HEK293T (cell line): ENCODE measurements around the gene LRRC71.
A peak's percentile ranks its signal among the peaks of the same experiment; 100 is the strongest.

Experiments used
- CTCF ChIA-PET: fragments of 350-600 bp; formaldehyde crosslinking; extraction: SDS; loops from one replicate; lab custom pipeline; 2021; ENCODE audit warnings: antibody characterized with exemption, inconsistent platforms; lab: Yijun Ruan, JAX
- POLR2A ChIA-PET: fragments of 350-600 bp; formaldehyde crosslinking; extraction: SDS; loops from one replicate; lab custom pipeline; 2020; ENCODE audit warnings: antibody characterized with exemption, inconsistent platforms; lab: Yijun Ruan, JAX
- DNase-seq: peaks from one replicate; pipeline ENCODE4 v3.0.0; 2012; ENCODE audit warnings: mixed read lengths; ENCODE audit errors: extremely low spot score
- ARNT ChIP-seq: fragments of 450-650 bp; IDR thresholded peaks from 2 replicates; pipeline ENCODE4 v1.6.1; 2017; ENCODE audit warnings: mild to moderate bottlenecking
- BHLHE40 ChIP-seq: fragments of 450-650 bp; IDR thresholded peaks from 2 replicates; pipeline ENCODE4 v1.6.1; 2016; ENCODE audit warnings: mild to moderate bottlenecking, moderate library complexity, borderline replicate concordance
- CTBP1 ChIP-seq: fragments of 450-650 bp; IDR thresholded peaks from 2 replicates; pipeline ENCODE4 v1.6.1; 2016; ENCODE audit warnings: borderline replicate concordance
- ELF4 ChIP-seq: fragments of 450-650 bp; IDR thresholded peaks from 2 replicates; pipeline ENCODE4 v1.6.1; 2017; ENCODE audit warnings: antibody characterized with exemption
- FOXA1 ChIP-seq: fragments of 450-650 bp; IDR thresholded peaks from 2 replicates; pipeline ENCODE4 v1.6.1; 2016; ENCODE audit warnings: mild to moderate bottlenecking
- FOXK2 ChIP-seq: fragments of 450-650 bp; IDR thresholded peaks from 2 replicates; pipeline ENCODE4 v1.6.1; 2016; ENCODE audit warnings: mild to moderate bottlenecking
- FOXM1 ChIP-seq: fragments of 450-650 bp; IDR thresholded peaks from 2 replicates; pipeline ENCODE4 v1.6.1; 2017; ENCODE audit warnings: mild to moderate bottlenecking, borderline replicate concordance
- HDGF ChIP-seq: fragments of 450-650 bp; IDR thresholded peaks from 2 replicates; pipeline ENCODE4 v1.6.1; 2017; ENCODE audit warnings: antibody characterized with exemption, borderline replicate concordance
- L3MBTL2 ChIP-seq: fragments of 450-650 bp; conservative IDR thresholded peaks from 2 replicates; pipeline ENCODE4 v1.6.1; 2016; ENCODE audit warnings: mild to moderate bottlenecking
- LEF1 ChIP-seq: fragments of 450-650 bp; IDR thresholded peaks from 2 replicates; pipeline ENCODE4 v1.6.1; 2017; ENCODE audit warnings: mild to moderate bottlenecking, borderline replicate concordance
- NFRKB ChIP-seq: fragments of 450-650 bp; IDR thresholded peaks from 2 replicates; pipeline ENCODE4 v1.6.1; 2016; ENCODE audit warnings: mild to moderate bottlenecking, moderate library complexity
- SP1 ChIP-seq: fragments of 450-650 bp; IDR thresholded peaks from 2 replicates; pipeline ENCODE4 v1.6.1; 2017
- SUZ12 ChIP-seq: fragments of 450-650 bp; IDR thresholded peaks from 2 replicates; pipeline ENCODE4 v1.6.1; 2016; ENCODE audit warnings: mild to moderate bottlenecking
- TARDBP ChIP-seq: fragments of 450-650 bp; IDR thresholded peaks from 2 replicates; pipeline ENCODE4 v1.6.1; 2016
- ZNF384 ChIP-seq: fragments of 450-650 bp; IDR thresholded peaks from 2 replicates; pipeline ENCODE4 v1.6.1; 2016
- TF ChIP-seq, protein P1 (sequence below): fragments of 450-650 bp; IDR thresholded peaks from 2 replicates; pipeline ENCODE4 v1.6.1; 2016

LRRC71 gene

DNA sequence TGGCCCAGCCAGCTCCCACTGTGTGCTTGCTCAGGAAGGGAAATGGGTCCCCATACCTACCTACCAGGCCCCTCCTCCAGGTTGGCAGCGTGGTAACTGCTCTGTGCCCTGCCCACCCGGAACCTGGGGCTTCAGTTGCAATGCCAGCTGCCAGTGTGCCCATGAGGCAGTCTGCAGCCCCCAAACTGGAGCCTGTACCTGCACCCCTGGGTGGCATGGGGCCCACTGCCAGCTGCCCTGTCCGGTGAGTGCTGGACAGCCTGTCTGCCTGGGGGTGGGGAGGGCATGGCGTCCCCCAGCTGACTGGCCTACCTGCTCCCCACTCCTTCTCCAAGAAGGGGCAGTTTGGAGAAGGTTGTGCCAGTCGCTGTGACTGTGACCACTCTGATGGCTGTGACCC is 10.8 kb upstream of the LRRC71 start:
- no peak for DNase-seq
- TF ChIP-seq L3MBTL2 (no peak), ARNT (no peak), LEF1 (no peak), HDGF (no peak), NFRKB (no peak), ZNF384 (no peak), SP1 (no peak), FOXK2 (no peak), FOXA1 (no peak), ELF4 (no peak)
- ChIA-PET CTCF (interaction anchor here (1.0 to 1.4 kb wide), 2 partner anchors 10 to 15 kb away, joined by 3 to 7 read pairs; no protein-coding TSS in a partner anchor), POLR2A (interaction anchor here (1.5 kb wide), 1 partner anchor 17 kb away, joined by 4 read pairs; no protein-coding TSS in a partner anchor)

DNA sequence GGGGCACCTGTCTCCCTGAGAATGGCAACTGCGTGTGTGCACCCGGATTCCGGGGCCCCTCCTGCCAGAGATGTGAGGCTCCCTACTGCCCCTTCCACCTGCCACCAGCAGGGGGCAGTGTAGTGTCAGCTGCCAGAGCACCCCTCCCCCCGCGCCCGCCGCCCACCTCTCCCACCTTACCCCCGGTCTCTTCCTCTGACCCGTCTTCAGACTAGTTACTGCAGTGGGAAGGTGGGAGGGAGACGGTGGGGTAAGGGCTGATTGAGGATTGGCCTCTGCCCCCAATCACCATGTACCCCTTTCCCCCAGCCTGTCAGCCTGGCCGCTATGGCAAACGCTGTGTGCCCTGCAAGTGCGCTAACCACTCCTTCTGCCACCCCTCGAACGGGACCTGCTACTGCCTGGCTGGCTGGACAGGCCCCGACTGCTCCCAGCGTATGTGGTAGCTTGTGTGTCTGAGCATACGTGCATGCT is 10.1 kb upstream of the LRRC71 start:
- peak; percentile 90 for DNase-seq
- ChIA-PET CTCF (interaction anchor here (0.7 to 2.2 kb wide), 13 partner anchors 9 to 225 kb away, joined by 3 to 8 read pairs (median 4); partner anchors contain the start of gene LRRC71), POLR2A (interaction anchor here (1.5 kb wide), 1 partner anchor 16 kb away, joined by 4 read pairs; no protein-coding TSS in a partner anchor)
- TF ChIP-seq FOXA1 (no peak), NFRKB (no peak), FOXK2 (no peak), BHLHE40 (no peak), ZNF384 (no peak), FOXM1 (no peak), ARNT (no peak), L3MBTL2 (no peak), SUZ12 (no peak)
- TF ChIP-seq, protein P1, sequence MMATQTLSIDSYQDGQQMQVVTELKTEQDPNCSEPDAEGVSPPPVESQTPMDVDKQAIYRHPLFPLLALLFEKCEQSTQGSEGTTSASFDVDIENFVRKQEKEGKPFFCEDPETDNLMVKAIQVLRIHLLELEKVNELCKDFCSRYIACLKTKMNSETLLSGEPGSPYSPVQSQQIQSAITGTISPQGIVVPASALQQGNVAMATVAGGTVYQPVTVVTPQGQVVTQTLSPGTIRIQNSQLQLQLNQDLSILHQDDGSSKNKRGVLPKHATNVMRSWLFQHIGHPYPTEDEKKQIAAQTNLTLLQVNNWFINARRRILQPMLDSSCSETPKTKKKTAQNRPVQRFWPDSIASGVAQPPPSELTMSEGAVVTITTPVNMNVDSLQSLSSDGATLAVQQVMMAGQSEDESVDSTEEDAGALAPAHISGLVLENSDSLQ: no peak

DNA sequence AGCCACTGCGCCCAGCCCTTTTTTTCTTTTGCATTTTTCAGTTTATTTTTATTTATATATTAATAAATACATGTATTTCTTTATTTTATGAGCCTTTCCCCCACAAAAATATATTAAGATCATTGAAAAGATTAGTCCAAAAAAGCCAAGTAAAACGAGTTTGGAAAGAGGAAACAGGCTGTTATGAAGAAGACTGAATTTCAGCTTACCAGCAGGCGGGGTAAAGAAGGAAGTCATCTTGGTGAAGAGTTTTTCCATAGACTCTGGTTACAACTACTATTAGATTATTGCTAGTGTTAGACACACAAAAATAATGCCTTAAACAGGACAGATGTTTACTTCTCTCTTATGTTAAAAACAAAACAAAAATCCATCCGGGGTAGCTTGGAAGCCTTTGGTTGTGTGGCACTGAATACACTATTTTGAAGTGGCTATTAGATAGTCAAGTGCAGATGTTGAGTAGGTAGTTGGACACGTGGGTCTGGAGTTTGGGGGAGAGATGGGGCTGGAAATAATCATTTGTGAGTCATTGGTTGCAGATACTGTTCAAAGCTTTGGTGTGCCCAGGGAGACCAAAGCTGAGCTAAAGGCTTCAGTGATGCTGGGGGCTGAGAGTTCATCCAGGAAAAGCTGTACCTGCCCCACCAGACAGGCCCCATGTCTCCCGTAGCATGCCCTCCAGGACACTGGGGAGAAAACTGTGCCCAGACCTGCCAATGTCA is 8.7 kb upstream of the LRRC71 start:
- DNase-seq: no peak
- CTCF ChIA-PET: interaction anchor here (0.5 to 2.2 kb wide), 8 partner anchors 8 to 222 kb away, joined by 3 to 8 read pairs (median 5); partner anchors contain the start of gene LRRC71
- POLR2A ChIA-PET: no interaction called here
- no peak for TF ChIP-seq ZNF384
- TF ChIP-seq TARDBP: no peak
- TF ChIP-seq FOXK2: no peak
- no peak for TF ChIP-seq L3MBTL2
- TF ChIP-seq ELF4: no peak
- TF ChIP-seq SUZ12: no peak
- no peak for TF ChIP-seq FOXA1
- no peak for TF ChIP-seq BHLHE40
- no peak for TF ChIP-seq CTBP1
- TF ChIP-seq, protein P1: no peak
- no peak for TF ChIP-seq ARNT
- TF ChIP-seq FOXM1: no peak
- TF ChIP-seq SP1: no peak
- TF ChIP-seq LEF1: no peak

DNA sequence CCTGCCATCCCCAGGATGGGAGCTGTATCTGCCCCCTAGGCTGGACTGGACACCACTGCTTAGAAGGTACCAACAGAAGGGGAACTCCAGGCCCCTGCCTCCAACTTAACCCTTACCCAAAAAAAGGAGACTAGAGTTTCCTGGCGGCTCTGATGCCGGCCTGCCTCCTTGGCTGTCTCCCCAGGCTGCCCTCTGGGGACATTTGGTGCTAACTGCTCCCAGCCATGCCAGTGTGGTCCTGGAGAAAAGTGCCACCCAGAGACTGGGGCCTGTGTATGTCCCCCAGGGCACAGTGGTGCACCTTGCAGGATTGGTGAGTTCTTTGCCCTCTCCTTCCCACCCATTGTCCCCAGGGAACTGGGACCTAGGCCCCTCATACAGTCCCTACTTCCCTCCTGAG is 8.1 kb upstream of the LRRC71 start:
- CTCF ChIA-PET: interaction anchor here (1.0 to 1.7 kb wide), 3 partner anchors 14 to 223 kb away, joined by 3 to 5 read pairs (median 5); no protein-coding TSS in a partner anchor
- no peak for DNase-seq
- TF ChIP-seq LEF1 (no peak), FOXK2 (no peak), L3MBTL2 (no peak), FOXM1 (no peak), ARNT (no peak), ELF4 (no peak), HDGF (no peak), TARDBP (no peak), ZNF384 (no peak), NFRKB (no peak), FOXA1 (no peak), BHLHE40 (no peak)
- TF ChIP-seq, protein P1: no peak
- POLR2A ChIA-PET: no interaction called here

DNA sequence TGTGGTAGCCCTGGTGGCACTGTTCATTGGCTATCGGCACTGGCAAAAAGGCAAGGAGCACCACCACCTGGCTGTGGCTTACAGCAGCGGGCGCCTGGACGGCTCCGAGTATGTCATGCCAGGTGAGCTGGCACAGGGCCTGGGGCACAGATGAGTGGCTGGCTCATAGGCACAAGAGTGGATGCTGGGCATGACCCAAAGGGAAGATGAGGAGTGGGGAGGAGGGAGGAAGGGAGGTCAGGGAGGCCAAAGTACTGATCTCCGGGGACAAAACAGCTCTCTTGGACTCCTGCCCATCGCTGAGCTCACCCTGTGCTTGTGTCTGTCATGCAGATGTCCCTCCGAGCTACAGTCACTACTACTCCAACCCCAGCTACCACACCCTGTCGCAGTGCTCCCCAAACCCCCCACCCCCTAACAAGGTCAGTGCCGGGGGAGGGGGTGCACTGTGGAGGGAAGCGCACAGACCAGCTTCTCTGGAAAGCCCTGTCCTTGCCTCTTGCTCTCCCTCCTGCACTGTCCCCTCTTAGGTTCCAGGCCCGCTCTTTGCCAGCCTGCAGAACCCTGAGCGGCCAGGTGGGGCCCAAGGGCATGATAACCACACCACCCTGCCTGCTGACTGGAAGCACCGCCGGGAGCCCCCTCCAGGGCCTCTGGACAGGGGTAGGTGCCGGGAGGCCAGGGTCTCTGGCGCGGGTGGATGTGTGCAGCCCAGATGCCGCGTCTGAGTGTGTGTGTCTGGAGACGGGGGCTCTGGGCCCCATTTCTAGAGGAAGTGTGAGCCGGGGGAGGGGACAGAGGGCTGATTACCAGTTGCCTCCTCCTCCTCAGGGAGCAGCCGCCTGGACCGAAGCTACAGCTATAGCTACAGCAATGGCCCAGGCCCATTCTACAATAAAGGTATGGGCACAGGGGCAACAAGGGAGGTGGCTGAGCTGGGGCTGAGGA is 7.3 kb upstream of the LRRC71 start:
- ChIA-PET POLR2A (no interaction called here), CTCF (interaction anchor here (0.6 to 1.7 kb wide), 4 partner anchors 15 to 224 kb away, joined by 3 to 7 read pairs (median 4); no protein-coding TSS in a partner anchor)
- no peak for DNase-seq
- TF ChIP-seq ELF4: no peak
- no peak for TF ChIP-seq FOXK2
- TF ChIP-seq NFRKB: no peak
- no peak for TF ChIP-seq CTBP1
- no peak for TF ChIP-seq BHLHE40
- no peak for TF ChIP-seq LEF1
- TF ChIP-seq HDGF: no peak
- TF ChIP-seq L3MBTL2: no peak
- TF ChIP-seq FOXM1: no peak
